A549 treated with DMSO at 1 μM for 4 hours (cell line): ENCODE data around the gene TMEM183A. TPM values are rescaled to one million over a fixed set of nuclear protein-coding genes. Genes with fewer than 3 reads are reported as not detected.

ENCODE experiments used
- total RNA-seq: library from RNA; stranded (reverse); fragments of 200-300 nt; extraction: Qiagen RNA extraction; gene quantifications from 5 replicates; pipeline ENCODE4 v1.2.3, GENCODE V29; 2022; ENCODE audit warnings: low read depth

Gene TMEM183A, protein sequence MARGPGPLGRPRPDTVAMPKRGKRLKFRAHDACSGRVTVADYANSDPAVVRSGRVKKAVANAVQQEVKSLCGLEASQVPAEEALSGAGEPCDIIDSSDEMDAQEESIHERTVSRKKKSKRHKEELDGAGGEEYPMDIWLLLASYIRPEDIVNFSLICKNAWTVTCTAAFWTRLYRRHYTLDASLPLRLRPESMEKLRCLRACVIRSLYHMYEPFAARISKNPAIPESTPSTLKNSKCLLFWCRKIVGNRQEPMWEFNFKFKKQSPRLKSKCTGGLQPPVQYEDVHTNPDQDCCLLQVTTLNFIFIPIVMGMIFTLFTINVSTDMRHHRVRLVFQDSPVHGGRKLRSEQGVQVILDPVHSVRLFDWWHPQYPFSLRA
- 47.8 to 54.5 TPM (median 50.0 TPM) in 5 replicates for total RNA-seq

DNA sequence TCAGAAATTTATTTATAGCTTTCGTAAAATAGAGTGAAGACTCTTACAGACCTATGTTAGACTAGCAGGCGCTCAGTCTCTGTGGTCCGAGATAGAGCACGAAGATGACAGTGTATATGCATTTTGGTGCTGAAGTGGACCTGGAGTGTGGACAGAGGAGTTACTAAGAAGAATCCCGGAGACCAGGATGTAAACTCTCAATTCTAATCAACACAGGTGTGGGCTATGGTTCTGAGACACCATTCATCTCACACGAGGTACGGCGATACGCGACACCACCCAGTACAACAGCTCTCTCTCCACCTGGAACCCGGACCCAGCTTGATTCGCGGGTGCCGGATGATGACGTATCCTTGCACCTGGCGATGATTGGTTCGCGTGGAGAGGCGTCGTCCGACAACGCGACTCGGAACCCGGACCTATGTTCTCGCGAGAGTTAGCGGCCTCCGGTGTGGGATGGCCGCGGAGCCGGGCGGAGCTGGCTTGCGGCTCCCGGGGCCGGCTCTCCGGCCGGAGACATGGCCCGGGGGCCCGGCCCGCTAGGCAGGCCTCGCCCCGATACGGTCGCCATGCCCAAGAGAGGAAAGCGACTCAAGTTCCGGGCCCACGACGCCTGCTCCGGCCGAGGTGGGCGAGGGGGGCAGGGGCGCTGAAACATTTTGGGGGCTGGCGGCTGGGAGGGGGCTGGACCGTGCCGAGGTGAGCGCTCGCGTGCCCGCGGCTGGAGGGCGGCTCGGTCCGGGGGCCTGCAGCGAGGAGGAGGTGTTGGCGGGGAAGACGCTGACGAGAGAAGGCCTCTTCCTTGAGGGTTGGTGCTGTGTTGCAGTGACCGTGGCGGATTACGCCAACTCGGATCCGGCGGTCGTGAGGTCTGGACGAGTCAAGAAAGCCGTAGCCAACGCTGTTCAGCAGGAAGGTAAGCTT is at the start of gene TMEM183A:
Gene TMEM183A (plus strand): TSS at position 427 of the 924 bp plus-strand sequence. CDS start 92 bp downstream, at position 519.

DNA sequence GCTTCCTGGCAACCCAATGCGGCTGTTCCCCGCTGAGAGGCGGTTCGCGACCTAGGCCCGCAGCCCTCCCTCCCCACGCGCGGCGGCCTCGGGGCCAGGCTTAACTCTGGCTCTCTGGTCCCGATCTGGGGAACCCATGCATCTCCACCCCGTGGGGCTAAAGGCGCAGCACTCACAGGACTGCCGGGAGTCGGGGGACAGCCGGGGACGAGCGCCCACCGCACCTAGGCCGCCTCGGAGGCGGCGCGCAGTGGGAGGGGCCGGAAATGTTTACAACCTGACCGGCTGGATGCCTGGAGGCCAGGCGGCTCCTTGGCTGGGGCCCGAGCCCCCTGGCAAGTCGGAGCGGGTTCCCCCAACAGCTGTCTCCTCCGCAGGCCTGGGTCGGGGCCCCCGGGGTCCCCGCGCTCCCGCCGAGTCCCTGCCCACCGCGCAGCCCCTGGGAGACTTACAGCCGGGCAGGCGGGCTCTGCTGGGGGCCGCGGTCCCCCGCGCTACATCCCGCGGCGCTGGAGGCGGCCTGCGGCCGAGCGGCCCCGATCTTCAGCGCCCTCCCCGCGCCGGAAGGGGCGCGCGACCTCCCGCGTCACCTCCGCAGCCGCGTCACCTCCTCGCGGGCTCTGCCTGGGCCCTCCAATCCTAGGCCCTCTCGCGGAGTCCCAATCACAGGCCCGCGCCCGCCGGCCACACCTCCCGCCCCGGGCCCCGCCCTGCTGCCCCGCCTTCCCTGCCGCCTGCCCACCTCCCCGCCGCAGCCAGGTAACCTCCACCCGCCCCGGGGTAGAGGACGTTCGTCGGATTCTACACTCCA is 49.2 kb upstream of the TMEM183A start, which contains the start of gene ADIPOR1:
Gene ADIPOR1 (minus strand): TSS at position 580 of the 811 bp plus-strand sequence. CDS start 7,242 bp downstream, outside the sequence.

DNA sequence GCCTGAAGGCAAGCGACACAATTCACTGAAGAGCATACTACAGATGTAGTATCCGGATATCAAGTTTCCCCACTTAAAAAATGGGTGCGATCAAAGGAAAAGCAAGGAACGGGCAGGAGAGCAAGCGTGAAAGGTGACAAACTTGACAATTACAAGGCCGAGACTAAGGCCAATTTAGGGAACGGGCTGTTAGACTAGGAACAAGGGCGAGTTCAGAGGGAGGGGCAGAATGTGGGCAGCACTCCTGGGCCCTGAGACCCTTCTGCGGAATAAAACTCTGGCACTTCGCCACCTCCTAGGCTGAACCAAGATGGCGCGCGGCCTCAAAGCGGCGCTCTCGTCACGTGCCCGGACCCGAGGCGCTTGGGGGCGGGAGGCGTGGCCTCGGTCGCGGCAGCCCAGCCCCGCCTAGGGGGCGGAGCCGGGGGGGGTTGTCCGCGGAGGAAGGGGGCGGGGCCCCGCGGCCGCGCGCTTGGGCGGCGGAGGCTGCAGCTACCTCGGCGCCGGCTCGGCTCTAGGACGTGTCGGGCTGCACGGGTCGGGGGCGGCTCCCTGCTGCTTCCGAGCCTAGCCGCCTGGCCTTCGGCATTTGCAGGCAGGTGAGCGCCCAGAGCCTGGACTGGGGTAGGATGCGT is 19.0 kb downstream of the TMEM183A start, which contains the start of gene PPFIA4:
Gene PPFIA4 (plus strand): TSS at position 461 of the 635 bp plus-strand sequence. CDS start 12,518 bp downstream, outside the sequence.

Other genes starting within 250 kb of the TMEM183A start
- 14.8 to 20.7 TPM (median 18.7 TPM) in 5 replicates for gene KDM5B, start 199.0 kb upstream of the TMEM183A start, total RNA-seq
- 2.5 to 4.3 TPM (median 3.4 TPM) in 5 replicates for gene PCAT6, start 196.4 kb upstream of the TMEM183A start, total RNA-seq
- 13.6 to 15.1 TPM (median 14.1 TPM) in 5 replicates for gene RABIF, start 118.2 kb upstream of the TMEM183A start, total RNA-seq
- gene KLHL12, start 80.1 kb upstream of the TMEM183A start, total RNA-seq: 16.8 to 20.6 TPM (median 18.8 TPM) in 5 replicates
- 59.5 to 72.0 TPM (median 71.2 TPM) in 5 replicates for gene ADIPOR1, start 49.1 kb upstream of the TMEM183A start, total RNA-seq
- gene CYB5R1, start 40.1 kb upstream of the TMEM183A start, total RNA-seq: 20.9 to 24.3 TPM (median 21.7 TPM) in 5 replicates
- gene PPFIA4, start 19.1 kb downstream of the TMEM183A start, total RNA-seq: 0.21 to 0.74 TPM (median 0.40 TPM) in 5 replicates
- gene MYOG, start 78.6 kb downstream of the TMEM183A start, total RNA-seq: not detected in 5 replicates
- 0.62 to 1.5 TPM (median 1.3 TPM) in 5 replicates for gene ADORA1, start 120.4 kb downstream of the TMEM183A start, total RNA-seq
- gene MYBPH, start 168.5 kb downstream of the TMEM183A start, total RNA-seq: not detected in 5 replicates
- not detected in 5 replicates for gene CHI3L1, start 179.3 kb downstream of the TMEM183A start, total RNA-seq
- not detected in 5 replicates for gene CHIT1, start 222.3 kb downstream of the TMEM183A start, total RNA-seq